Activated CD4-positive, alpha-beta T cell treated with anti-CD3 and anti-CD28 coated beads for 24 hours (primary cell): ENCODE measurements around the gene SPRED2.

Source experiments
- DNase-seq, 2 donors: peaks; one replicate each; pipeline ENCODE4 v3.0.0-alpha.2; 2020; ENCODE audit warnings: low read depth in 2 of 2

SPRED2 gene

DNA sequence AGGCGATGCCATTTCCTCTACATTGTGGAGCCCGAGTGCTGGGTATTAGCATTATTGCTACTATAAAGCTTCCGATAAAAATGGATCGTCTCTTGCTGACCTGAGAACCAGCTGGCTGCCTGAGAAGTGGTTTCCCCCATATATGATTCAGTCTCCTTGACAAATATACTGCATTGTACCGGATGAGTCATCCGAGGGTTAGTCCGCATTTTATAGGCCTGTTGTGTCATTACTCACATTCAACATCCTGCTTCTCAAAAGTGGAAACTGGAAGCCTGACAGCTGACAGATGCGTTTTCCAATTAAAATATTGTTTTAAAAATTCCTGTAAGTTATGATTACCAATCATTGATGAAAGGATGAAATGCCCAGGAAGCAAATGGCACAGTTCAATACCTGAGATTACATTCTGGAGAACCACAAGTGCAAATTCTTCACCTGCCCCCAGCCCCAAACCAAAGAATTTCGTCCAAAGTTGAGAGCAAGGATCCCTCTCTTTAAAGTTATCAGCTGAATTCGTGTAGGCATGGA is 65.7 kb downstream of the SPRED2 start:
- DNase-seq, result peak in 1 of 2 donors; percentile 16

DNA sequence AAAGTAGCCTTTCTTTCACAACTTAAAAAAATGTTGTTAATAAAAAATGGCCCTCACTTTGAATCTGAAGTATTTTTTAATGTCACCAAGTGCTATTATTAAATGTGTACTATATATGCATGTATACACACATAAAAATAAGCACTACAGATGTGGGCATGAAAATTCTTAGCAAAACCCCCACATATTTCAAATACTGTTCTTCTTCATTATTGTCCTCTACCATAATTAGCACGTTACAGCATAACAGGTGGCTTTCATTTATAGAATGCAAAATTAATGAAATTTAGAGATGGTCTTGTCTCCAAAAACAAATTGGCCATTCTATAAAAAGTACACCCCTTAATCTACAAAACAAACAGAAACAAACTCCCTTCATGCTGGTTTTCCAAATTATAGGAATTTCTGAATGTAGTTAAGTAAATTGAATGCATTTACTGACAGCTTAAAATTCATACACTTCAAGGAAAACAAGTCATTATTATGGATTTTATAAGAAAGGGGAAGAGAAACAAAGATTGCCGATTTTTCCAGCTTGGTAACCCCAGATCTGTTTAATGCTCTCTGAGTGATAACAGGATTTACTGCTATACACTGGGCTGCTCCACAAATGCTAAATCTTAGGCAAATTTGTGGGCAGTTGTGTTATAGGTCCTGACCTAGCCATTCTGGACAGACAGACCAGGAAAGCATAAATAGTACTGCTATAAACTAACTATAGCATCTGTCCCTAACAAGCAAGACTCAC is 67.2 kb downstream of the SPRED2 start:
- no peak for DNase-seq

DNA sequence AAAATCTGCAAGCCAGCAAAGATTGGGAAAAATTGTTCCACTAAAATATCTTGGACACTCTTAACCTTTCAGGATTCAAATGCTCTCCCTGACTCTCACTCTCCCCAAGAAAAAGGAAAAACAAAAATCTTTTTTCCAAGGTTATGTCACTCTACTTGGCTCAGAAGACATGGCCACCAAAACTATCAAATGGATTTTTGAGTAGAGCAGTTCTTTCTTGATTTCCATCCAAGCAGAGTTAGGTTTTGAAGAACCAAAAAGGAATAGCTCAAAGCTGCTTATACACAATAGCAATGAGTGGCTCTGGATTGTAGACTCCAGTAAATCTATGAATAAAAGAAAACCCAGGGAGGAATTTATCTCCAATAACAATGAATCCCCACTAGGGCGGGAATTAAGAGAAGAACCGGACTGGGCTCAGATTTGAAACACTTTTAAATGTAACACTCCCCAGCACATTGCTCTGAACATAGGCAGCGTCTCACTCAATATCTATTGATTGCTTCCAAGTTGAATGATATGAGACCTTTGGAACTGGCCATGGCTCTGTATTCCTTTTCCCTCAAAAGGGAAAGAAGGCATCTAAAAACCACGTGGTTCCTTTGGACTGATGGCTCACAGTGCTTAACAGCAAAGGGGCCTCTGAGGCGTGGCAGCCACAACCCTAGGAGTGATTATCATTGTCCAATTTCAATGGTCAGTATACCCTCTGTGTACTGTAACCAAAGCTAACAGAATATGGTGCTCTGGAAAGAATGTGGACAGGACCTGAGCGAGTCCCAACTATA is 68.3 kb downstream of the SPRED2 start:
- no peak for DNase-seq

DNA sequence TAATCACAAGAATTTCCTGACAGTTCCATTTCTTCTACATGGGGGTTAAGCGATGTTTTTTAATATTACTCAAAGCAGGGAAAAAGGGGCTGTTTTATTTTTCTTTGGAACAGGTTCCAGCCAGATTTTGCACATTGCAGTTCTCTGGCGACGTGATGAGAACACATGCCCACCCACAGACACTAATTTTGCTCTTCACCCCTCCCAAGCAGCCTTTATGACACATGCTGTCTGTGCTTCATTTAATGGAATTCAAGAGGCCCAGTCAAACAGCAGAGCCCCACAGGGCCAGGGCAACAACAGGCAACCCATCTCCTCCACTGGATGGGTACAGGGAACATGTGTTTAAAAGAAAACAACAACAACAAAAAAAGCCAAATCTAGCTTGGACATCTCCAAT is 70.8 kb downstream of the SPRED2 start:
- DNase-seq, result no peak

DNA sequence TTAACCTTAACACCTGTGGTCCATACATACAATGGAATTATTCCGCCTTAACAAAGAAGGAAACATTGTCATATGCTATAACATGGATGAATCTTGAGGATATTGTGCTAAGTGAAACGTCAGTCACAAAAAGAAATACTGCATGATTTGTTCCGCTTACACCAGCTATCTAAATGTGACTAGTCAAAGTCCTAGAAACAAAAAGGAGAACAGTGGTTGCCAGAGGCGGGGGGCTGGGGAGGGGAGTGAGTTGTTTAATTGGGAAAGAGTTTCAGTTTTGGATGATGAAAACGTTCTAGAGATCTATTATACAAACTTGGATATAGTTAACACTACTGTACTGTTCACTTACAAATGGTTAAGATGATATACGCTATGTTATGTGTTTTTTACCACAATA is 72.0 kb downstream of the SPRED2 start:
- DNase-seq, result no peak

DNA sequence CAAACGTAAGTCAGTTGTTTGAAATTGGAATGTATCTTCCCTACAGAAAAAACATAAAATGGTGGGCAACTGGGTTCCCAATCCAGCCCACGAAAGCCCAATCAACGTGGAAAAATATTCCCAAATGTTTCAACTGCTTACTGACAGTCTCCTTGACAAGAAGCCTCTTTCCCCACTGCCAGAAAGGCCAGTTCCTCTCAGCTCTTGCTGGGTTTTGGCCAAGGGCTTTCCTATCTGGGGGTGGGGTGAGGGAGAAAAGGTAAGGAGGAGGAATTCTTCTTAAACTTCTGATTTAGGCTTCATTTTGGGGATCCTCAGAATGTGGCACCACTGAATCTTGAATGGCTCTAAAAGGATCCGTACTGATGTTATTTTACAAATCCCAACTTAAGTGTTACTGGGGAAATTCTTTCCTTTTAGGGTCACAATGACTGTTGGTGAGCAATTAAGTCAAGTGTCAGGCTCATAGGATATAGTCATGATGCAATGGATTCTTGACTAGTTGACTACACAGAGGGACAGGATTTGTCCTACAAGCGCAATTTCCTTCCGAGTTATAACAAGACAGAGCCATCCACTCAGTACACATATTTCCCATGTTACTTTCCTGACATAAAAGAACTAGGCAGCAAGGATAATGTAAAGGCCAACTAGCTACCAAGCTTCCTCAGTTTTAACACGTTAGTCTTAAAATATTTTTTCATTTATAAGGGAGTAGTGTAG is 73.6 kb downstream of the SPRED2 start:
- no peak for DNase-seq

DNA sequence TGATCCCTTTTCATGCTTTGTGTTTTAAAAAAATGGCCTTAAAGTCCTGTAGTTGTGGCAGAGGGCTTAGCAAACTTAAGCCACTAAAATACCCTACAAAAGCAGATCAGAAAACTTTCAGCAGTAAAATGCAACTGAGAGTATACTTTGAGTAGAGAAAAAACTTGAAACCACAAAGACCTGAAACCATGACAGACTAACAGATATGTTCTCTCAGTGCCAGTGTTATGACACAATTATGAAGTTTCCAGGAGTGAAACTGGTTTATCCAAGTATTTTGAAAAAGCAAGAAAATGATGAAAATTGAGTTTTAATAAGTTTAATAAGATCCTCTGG is 74.5 kb downstream of the SPRED2 start:
- DNase-seq, result no peak

DNA sequence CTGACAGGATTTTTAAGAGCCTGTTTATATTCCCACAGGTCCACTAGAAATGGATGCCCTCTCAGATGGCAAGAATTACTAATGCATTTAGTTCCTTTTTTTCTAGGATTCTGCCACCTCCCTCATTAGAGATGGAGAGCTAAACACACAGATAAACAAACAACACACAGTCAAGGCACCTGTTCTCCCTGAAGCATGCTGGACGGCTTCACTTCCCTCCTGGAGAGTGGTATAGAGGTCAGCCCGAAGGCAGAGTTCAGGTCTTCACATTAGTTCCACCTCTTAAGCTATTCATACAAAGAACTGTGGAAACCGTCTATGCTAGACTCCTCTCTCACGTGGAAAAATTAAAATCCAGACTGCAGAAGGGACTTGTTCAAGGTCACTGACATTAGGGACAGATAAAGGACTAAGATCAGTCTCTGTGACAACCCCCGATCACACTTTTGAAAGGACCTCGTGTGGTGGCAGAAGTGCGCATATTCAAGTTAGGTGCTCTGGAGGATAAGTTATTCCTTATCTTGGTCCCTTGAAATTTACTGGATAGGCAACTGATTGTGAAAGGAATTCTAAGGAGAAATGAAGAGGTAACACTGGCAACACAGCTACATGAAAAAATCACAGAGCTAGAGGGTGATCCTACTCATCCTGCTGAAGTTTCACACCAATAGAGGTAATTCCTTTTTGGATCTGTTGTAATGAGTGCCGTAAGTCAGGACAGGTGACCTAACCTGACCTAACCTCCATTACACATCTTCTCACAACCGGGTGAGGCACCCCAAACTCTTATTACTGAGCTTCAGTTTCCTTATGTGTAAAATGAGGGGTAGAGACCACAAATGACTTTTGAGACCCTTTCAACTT is 75.1 kb downstream of the SPRED2 start:
- DNase-seq, result no peak

DNA sequence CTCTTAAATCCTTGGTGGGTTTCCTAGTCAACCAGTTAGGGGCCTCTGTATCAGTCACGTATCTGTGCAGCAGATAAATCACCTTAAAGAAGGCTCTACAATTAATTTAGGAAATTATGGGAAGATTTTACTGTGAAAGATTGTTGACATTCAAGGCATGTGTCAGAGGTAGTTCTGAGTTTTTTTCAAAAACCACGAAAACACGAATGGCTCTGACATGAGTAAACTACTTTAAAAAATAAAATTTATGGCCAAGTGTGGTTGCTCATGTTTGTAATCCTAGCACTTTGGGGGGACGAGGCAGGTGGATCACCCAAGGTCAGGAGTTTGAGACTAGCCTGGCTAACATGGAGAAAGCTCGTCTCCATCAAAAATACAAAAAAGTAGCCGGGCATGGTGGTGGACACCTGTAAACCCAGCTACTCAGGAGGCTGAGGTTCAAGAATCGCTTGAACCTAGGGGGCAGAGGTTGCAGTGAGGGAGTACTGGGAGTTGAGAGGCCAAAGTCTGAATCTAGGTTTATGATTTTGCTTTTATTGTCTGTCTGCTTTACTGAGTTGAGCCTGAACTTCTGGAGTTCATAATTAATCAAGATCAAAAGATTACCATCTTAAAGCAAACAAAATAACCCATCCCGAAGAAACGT is 77.1 kb downstream of the SPRED2 start:
- no peak for DNase-seq

DNA sequence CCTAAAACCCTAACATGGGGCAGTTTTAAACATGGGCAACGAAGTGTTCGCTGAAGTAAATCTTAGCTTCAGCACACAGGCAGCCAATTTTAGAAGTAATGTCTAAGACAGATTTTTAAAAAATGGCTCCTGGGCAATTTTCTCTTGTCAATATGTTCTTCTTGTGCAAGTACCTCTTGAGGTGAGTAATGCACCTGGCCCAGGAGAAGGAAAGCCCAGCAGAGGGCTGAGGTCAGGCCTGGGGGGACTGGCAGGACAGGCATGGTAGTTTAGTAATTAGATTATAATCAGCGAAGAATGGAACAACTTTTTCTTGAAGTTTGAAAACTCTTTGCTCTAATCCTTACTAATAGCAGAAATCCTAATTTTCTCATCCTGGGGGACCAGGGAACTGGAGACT is 77.6 kb downstream of the SPRED2 start:
- DNase-seq, result no peak

DNA sequence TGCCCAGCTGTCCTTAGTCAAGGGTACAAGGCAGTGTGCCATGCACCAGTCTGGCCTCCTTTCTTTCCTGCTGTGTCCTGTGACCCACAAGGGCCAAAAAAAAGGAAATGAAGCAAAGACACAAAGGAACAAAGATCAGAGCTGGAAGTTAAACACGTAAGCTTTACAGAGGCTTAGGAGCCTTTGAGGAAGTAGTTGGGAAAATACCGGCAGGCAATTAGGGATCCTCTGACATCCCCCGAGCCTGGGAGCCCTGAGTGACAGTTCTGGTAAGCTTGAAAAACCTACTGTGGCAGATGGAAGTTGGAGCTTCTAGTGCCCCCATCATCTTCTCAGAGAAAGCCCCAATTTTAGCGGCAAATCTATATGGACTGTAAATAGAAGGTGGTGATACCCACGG is 78.5 kb downstream of the SPRED2 start:
- no peak for DNase-seq

DNA sequence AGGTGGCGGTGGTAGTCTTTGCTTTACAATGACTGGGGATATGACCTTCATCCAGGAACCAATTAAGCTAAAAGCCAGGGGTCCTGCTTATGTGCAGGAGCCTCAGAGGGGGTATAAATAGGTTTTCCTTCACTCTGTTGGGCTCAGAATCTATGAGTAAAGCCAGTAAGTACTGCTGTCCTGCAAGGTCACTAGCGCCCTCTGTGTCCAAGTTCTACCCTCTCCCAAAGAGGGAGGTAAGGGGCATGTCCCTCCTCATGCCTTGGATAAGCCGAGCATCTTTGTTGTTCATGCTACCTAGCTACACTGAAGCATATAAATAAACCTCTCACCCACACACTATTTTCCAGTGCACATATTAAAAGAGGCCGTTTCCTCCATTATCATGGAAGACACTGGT is 79.4 kb downstream of the SPRED2 start:
- no peak for DNase-seq

DNA sequence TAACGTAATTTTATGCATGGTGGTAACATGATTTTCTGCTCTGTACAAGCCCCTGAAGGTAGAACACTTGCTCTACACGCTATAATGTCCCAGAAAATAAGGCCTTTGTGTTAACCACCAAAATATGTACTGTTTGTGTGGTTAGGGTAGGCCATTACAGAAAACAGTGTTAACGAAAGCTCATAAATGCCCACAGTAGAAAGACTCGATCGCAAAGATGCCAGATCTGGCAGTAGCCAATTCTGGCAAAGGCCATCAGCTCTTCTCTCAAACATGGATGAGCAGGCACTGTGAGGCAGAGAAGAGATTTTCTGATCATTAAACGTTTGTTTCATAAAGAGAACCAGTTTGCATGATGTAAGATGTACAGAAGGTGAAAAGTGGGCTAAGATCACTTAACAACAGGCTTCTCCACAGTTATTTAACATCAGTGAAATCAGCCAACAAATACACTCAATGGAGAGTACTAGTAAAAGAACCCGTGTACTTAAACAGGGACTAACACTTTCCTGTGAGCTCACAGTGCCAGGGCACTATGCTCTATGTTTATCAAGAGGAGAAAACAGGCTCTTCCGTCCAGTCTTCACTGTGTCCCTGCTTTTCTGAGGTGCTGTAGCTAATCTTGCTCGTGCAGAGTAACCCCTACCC is 80.3 kb downstream of the SPRED2 start:
- DNase-seq, result no peak

DNA sequence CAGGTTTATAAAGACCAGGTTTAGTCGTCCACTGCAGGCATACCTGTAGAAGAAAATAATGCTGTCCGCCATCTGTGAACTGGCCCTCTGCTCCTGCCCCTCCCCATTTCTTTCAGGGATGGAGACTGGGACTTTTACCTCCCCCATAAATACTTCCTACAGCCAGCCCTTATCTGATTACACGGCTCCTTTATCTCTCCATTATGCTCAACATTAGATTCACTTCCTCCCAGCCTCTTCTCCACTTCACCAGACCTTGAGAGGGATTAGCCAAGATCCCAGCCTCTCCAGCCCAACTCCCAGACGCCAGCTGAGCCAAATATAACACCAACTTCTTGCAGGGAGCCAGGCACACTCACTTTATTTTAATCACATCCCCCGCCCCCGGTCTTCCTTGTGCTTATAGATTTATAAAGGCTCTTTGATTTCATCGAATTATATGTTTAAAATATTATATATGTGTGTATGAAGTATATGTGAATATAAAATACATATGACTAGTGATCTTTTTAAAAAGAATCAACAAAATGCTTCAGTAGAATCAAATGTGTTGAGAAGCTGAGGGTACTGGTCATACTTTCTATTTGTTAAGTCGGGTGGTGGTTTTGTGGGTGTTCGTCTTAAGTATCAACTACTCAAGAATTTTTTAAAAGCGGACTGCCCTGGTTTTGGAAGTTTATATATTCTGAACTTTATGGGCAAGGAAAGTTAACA is 81.0 kb downstream of the SPRED2 start:
- DNase-seq, result no peak

DNA sequence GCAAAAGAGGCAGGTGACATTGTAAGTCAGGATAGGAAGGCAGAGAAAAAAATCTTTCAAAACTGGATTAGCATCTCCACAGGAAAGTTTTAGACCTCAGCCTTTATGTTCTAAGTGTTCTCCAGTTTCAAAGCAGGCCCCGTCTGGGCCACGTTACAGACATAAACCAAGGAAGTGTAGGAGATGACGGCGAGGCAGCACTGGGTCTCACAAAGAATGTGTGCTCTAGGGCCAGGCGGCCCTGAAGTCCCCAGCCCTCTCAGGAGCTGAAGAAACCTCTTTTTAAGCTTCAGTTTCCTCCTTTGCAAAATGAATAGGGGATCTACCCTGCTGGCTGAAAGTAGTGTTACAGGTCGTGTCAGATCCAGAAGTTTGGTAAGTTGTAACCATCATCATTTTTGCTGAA is 81.7 kb downstream of the SPRED2 start:
- no peak for DNase-seq

DNA sequence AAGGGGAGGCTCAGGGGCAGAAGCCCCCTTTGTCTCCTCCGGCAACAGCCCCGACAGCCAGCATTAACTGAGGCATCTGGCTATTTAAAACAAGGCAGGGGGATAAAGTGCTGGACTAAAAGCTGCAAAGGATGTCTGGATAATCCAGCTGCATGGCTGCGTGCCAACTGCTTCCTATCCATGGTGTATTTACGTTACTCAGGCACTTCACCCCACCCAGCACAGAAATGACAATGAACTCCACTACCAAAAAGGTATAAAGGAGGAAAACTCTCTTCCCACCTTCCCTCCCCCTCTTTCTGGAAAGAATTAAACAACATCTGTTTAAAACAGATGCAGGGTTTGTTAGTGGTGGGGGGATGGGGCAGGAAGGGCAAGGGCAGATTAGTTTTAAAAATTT is 82.5 kb downstream of the SPRED2 start:
- no peak for DNase-seq

DNA sequence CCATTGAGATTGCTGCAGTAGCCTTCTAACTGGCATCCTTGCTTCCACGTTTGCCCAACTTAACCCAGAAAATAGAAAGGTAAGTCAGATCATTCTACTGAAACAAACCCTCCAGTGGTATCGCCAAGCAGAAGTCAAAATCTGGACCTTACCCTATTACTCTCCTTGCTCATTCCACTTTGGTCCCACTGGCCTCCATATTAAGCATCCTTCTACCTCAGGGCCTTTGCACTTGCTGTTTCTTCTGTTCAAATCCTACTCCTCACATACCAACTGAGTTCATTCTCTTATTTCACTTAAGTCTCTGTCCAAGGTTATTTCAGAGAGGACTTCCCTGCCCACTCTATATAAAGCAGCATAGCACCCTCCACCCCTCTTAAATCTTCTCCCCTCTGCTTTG is 84.5 kb downstream of the SPRED2 start:
- DNase-seq, result no peak

DNA sequence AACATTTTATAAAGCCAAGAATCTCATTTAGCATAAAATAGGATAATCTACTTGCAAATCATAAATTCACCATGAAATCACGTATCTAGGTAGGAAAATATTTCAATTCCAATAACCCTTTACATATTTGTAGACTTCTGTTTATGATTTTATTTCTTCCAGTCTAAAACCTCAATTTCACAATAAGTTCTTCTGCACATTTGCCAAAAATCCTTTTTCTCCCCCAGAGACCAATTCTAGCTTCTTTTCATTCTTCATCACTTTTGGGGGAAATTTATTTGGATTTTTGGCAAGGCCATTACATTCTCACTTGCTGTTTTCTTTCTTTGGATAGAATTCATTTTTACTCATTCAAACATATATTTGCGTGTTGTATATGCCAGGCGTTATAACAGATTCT is 86.8 kb downstream of the SPRED2 start:
- DNase-seq, result no peak

DNA sequence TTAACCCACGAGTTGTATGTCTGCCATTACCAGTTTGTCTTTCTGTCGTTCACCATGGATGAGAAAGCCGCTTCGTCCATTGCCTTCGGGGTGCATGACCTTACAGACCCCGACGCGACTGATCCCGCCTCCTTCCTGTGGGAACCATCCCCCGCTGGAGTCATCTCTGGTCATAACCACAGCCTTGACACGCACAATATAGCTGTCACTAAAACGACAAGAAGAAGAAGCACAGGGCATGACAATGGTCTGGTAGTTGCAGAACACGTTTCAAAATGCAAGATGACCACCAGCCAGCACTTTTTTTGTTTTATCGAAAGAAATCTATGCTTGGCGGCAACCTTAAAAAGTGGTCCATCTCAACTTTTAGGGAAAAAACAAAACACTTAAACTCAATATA is 87.7 kb downstream of the SPRED2 start:
- no peak for DNase-seq

DNA sequence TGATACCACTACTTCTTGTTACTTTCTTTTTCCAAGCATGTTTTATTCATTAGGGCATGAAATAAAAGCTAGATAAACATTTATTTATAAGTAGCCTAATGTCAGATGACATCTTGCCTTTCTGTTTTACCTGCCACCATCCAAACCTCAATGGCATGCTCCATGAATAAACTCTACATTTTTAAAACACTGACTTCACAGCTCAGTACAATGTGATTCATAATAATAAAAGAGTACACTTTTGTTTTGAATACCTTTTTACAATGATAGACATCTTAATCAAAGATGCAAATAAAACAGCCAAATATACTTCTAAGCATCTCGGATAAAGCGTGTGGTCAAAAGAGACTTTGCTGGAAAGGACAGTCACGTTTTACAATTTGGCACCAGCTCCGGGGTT is 88.2 kb downstream of the SPRED2 start:
- DNase-seq, result no peak
